Osteoblast (primary cell): Measurements from ENCODE around the gene SLC37A2. TPM values are rescaled to one million over a fixed set of nuclear protein-coding genes. Genes with fewer than 3 reads are reported as not detected.

ENCODE experiments used
- DNase-seq: peaks from one replicate; pipeline ENCODE4 v3.0.0; 2011; ENCODE audit warnings: low spot score, mixed read lengths; ENCODE audit not compliant: insufficient read length; ENCODE audit errors: missing footprints
- H2AFZ ChIP-seq: 2 replicates; pipeline ENCODE4 v1.6.0; 2011; ENCODE audit warnings: mild to moderate bottlenecking, low read length
- H3K27ac ChIP-seq: 2 replicates; pipeline ENCODE4 v1.5.1; 2011; ENCODE audit warnings: mild to moderate bottlenecking, low read depth, low read length, moderate library complexity
- H3K27me3 ChIP-seq: 2 replicates; pipeline ENCODE4 v1.6.0; 2012; ENCODE audit warnings: mild to moderate bottlenecking, control low read depth, inconsistent platforms, low read length, moderate library complexity; ENCODE audit not compliant: insufficient read depth
- H3K36me3 ChIP-seq: 2 replicates; pipeline ENCODE4 v1.5.1; 2011; ENCODE audit warnings: mild to moderate bottlenecking, low read length, control low read depth, moderate library complexity; ENCODE audit not compliant: insufficient read depth
- H3K4me1 ChIP-seq: 2 replicates; pipeline ENCODE4 v1.5.1; 2011; ENCODE audit warnings: mild to moderate bottlenecking, low read length, control low read depth, moderate library complexity; ENCODE audit not compliant: insufficient read depth
- H3K4me2 ChIP-seq: 2 replicates; pipeline ENCODE4 v1.6.0; 2011; ENCODE audit warnings: mild to moderate bottlenecking, low read length; ENCODE audit not compliant: insufficient read depth
- H3K4me3 ChIP-seq: fragments of 200-600 bp; sonication (generic); 3 replicates; pipeline ENCODE4 v1.5.1; 2012; ENCODE audit warnings: mild to moderate bottlenecking, low read length, inconsistent platforms; ENCODE audit not compliant: insufficient read depth
- H3K79me2 ChIP-seq: 2 replicates; pipeline ENCODE4 v1.6.0; 2012; ENCODE audit warnings: mild to moderate bottlenecking, low read length, control low read depth, inconsistent platforms; ENCODE audit not compliant: insufficient read depth
- H3K9me3 ChIP-seq: 2 replicates; pipeline ENCODE4 v1.5.1; 2011; ENCODE audit warnings: low read depth, low read length, control low read depth
- H4K20me1 ChIP-seq: 2 replicates; pipeline ENCODE4 v1.6.0; 2012; ENCODE audit warnings: mild to moderate bottlenecking, low read length, control low read depth; ENCODE audit not compliant: insufficient read depth
- CTCF ChIP-seq: IDR thresholded peaks from 2 replicates; pipeline ENCODE4 v1.5.1; 2011; ENCODE audit warnings: mild to moderate bottlenecking, low read depth, low read length, moderate library complexity; ENCODE audit errors: extremely low read depth
- total RNA-seq: library from RNA; depleted of rRNA; stranded (reverse); fragments of >200 nt; gene quantifications from 2 replicates; pipeline ENCODE4 v1.2.3, GENCODE V29; 2012

SLC37A2 gene
- total RNA-seq, 1 donor, result 0.36 TPM

- Histone ChIP-seq H3K36me3 (no peaks in the 10 kb centered on the region), H3K27ac (no peak overlapping the region), H3K4me2 (peak overlapping the region; percentile 93), H2AFZ (peak overlapping the region; percentile 97), H3K9me3 (no peaks in the 10 kb centered on the region), H3K4me1 (peaks cover 7% of the 10 kb centered on the region), H4K20me1 (no peaks in the 10 kb centered on the region), H3K79me2 (no peaks in the 10 kb centered on the region), H3K4me3 (peak overlapping the region; percentile 88), H3K27me3 (no peaks in the 10 kb centered on the region)
- no peak for TF ChIP-seq CTCF
- peak; percentile 79 for DNase-seq
Observed at GRCh38 chr11:125063429-125064043, 431 bp downstream of the SLC37A2 start.

DNA sequence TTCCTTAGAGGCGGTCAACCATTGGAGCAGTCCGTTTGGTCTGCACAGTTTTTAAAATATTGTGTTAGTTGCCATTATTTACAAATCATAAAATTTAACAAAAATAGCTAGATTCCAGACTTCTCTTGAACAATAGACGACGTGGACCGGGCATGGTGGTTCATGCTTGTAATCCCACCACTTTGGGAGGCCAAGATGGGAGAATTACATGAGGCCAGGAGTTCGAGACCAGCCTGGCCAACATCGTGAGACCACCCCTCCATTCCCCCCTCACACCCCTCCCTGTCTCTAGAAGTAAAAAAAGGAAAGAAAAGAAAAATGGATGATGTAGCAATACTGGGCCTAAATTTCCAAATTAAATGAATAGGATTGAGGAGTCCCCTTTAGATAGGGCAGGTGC is 965 bp downstream of the SLC37A2 start:
- peak overlapping the region; percentile 88 for H3K4me3 ChIP-seq
- H3K79me2 ChIP-seq, result no peaks in the 10 kb centered on the region
- H3K4me1 ChIP-seq, result peaks cover 7% of the 10 kb centered on the region
- peak overlapping the region; percentile 93 for H3K4me2 ChIP-seq
- peak overlapping the region; percentile 97 for H2AFZ ChIP-seq
- no peaks in the 10 kb centered on the region for H4K20me1 ChIP-seq
- no peak for TF ChIP-seq CTCF
- DNase-seq, result no peak
- H3K27ac ChIP-seq, result no peak overlapping the region
- H3K36me3 ChIP-seq, result no peaks in the 10 kb centered on the region
- H3K9me3 ChIP-seq, result no peaks in the 10 kb centered on the region
- H3K27me3 ChIP-seq, result no peaks in the 10 kb centered on the region

- H3K4me3 ChIP-seq, result no peak overlapping the region
- H3K9me3 ChIP-seq, result no peaks in the 10 kb centered on the region
- no peaks in the 10 kb centered on the region for H3K36me3 ChIP-seq
- H3K27me3 ChIP-seq, result no peaks in the 10 kb centered on the region
- no peak overlapping the region for H3K4me2 ChIP-seq
- no peak for TF ChIP-seq CTCF
- H2AFZ ChIP-seq, result no peak overlapping the region
- no peaks in the 10 kb centered on the region for H3K79me2 ChIP-seq
- no peak for DNase-seq
- H4K20me1 ChIP-seq, result no peaks in the 10 kb centered on the region
- H3K4me1 ChIP-seq, result peaks cover 16% of the 10 kb centered on the region
- no peak overlapping the region for H3K27ac ChIP-seq
Observed at GRCh38 chr11:125068368-125068767, 5.3 kb downstream of the SLC37A2 start.

DNA sequence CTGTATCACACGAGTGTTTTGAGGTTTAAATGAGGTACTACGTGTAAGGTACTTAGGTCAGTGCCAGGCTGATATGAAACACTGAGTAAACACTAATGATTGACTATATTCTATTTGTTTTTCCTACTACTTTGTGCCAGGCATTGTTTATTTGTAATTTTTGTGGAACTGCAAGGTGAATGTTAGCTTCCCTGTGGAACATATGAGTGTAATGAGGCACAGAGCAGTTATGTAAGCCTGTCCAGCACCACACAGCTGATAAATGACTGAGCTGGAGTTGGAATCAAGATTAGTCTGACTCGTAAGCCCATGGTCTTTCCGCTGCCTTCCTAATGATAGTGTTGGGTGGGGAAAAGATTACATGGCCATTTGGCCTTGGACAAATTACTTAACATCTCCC is 5.9 kb downstream of the SLC37A2 start:
- Histone ChIP-seq H3K4me2 (no peak overlapping the region), H3K27ac (no peak overlapping the region), H3K27me3 (no peaks in the 10 kb centered on the region), H4K20me1 (no peaks in the 10 kb centered on the region), H3K4me3 (no peak overlapping the region), H3K9me3 (no peaks in the 10 kb centered on the region), H2AFZ (no peak overlapping the region), H3K36me3 (no peaks in the 10 kb centered on the region), H3K4me1 (peaks cover 10% of the 10 kb centered on the region), H3K79me2 (no peaks in the 10 kb centered on the region)
- no peak for TF ChIP-seq CTCF
- no peak for DNase-seq
